GM21423 (cell line): ENCODE results near the gene ACP1.

ENCODE experiments used
- ATAC-seq: cut with Tn5 transposase; IDR thresholded peaks from one replicate; pipeline ENCODE4 v1.9.1; 2021; ENCODE audit warnings: mild to moderate bottlenecking, moderate library complexity; ENCODE audit not compliant: unreplicated experiment

ACP1 gene

DNA sequence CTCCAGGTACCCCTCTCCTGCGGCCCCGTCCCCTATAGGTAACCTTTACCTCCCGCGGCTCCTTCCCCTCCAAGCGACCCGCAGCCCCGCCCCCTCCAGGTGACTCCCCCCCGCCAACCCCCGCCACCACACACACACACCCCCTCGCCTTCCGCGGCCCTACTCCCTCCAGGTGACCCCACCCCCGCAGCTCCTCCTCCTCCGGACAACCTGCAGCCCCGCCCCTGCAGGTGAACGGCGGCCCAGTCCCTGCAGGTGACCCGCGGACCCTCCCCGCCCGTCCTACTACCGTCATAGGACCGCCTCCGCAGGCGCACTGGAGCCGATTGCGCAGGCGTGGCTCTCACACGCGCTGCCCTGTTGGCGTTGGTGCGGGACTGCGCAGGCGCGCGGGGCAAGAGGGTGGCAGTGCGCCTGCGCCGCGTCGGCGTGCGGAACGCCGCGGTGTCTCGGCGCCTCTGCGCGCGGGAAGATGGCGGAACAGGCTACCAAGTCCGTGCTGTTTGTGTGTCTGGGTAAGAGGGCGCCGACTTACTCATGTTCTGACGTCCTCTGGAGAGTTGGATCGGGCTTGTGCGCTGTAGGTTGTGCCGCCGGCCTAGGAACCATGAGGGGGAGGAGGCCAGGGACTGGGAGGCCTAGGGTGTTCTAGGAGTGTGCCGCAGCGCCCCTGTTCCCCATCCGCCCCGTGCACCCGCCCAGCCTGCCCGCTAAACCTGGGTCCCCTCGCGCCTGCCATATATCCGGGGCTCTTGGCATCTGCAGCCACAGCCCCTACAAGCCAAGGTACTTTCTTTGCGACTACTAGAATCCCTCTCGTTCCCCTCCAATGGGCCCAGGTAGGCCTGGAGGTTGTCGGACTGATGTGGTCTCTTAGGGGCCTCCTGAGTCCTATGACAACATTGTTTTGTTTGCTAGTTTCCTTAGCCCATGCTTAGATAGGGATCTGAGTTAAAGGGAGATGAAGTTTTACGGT, at the start of gene ACP1:
Gene ACP1 (plus strand): TSS at position 455 of the 976 bp plus-strand sequence. CDS start 18 bp downstream, at position 473.
- ATAC-seq: peak; percentile 90

DNA sequence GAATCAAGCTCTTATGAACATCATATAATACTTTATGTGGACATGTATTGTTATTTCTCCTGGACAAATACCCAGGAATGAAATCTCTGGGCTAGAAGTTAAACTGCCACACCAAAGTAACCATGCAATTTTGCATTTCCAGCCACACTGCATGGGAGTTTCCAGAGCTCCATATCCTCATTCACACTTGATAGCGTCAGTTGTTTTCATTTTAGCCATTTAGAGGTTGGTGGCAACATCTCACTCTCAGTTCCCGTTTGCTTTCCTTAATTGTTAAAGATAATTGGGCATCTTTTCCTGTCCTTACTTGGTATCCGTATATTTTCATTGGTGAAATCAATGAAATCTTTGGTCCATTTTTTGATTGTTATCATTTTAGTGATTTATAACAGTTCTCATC, 48.7 kb upstream of the ACP1 start:
- no peak for ATAC-seq

DNA sequence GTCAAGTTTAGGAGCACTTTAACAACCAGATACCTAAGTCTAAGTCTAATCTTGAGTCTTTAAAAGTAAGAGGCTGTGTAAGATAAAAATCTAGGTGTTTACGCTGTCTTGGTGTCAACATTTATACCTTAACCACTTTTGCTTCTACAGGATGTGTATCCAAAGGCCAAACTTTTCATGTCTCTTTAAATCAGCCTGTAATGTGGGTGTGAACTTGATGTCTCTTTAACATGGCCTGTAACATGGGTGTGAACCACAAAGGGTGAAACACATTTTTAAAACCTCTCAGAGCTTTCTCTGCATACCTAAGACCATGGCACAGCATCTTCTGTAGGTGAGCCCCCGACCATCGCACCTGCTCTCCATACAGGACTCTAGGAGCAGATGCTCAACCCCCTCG, 41.3 kb upstream of the ACP1 start:
- ATAC-seq: no peak

DNA sequence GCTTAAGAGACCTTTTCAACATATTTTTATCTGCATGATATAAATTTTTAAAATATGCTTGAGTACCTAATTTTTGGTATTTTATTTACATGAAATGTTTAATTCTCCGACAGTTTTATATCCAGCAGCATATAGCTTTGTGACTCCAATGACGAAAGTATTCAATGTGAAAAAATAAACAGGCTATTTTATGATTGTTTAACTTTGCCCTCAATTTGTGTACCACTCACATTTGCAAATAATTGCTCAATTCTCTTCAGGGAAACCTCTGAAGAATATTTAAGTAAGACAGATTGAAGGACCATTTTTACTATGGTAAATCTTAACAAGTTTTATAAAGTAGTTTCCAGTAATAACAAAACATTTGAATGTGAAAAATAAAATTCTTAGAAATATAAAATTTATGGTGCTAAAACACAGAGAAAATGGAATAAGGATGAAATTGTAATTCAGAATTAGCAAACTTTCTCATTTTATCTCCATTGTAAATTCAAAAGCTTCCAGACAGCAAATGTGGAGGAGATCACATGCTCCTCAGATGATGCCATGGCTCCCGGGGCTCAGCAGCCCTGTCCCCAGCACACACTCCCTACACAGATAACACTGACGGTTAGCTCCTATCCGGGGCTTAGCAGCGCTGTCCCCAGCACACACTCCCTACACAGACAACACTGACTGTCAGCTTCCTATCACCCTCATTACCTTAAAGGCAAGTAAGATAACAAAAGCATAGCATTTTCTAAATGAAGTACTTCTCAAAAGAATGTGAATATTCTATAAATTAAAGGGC, 40.6 kb upstream of the ACP1 start:
- ATAC-seq: no peak

DNA sequence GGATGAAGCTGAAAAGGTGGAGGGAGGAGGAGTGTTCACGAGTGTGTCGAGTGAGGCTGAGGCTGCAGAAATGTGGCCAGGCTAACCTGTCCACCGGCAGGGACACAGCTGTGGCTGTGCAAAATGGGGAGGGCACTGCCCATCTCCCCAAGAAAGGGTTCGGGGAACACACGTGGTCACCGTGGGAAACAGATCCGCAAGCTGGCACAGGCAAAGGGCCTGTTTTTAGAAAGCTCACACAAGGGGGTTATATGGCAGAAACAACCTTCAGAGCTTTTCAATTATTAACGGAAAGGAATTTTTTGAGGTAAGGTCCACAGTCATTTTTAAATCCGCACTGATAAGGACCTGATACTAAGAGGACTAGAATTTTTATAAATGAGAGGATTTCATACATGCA, 36.6 kb upstream of the ACP1 start:
- ATAC-seq: no peak

DNA sequence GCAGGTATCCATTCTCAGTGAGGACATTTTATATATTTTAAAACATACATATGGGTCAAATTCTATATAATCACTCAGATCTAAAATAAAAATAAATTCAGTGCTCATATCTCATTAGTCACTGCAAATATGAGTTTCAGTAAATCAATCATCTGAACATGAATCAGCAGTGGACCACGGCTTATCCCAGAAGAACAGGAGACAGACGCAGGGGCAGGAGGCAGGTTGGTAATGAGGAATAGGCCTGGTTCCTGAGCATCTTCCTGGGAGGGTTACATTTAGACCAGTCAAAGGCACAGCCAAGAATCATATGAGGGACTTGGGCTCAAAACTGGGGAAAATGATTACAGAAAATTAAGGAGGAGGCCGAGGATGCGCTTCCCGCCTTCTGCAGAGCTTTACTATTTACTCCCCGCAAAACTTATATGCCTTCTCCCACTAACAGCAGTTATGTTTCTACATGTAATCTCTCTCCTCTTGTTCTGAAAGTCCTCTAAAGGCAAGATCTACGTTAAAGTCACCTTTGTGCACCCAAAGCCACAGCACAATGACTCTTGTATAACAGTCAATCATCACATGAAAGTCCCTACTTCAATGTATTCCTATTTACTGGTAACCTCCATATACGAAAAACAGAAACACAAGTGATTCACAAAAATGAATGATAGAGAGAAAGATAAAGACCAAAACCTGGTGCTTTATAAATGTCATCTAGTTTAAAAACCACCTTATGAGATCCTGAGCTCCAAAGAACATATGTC, 36.0 kb upstream of the ACP1 start:
- ATAC-seq: no peak

DNA sequence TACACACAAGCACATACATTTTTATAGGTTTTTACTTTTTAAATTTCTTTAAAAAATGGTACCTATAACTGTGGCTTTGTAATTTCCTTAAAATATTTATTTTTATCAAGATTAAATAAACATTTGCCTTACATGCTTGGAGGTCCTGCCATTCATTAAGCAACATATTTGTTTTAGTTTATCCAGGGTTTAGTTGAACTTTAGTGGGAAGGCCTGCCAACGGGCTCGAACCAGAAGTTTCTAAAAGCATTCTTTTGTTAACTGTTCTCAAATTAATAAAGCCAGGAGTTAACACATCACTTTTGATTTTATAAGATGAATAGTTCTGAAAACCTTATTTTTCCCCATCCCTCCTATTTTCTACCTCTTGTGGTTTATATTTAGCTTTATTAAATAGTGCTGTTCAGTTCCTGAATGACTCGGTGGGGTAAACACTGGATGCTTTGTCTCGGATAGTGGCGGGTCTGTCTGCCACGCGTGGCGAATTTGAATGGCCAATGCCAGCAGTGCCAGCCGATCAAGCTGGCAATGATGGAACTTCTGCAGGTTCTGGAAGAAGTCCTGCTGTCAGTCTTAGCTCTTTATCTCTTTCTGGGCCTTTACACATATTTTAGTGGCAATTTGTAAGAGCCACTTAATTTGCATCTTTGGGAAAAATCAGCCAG, 33.1 kb upstream of the ACP1 start:
- no peak for ATAC-seq

DNA sequence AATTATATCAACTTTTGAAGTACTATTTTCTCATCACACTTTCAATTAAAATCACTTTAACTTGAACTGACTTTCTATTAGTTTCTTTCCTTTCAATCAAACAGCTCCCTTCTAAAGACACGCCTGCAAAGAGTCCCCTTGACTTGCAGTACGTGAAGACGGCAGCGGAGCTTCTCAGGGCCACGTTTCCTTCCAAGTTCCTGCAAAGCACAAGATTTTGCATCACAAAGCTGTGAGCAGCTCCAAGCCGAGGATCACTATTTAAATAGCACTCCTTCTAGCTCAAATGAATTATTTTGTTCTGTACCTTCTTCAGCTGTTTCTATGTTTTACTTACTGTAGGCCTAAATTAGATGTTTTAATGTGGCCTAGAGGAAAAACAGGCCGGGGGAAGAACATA, 31.7 kb upstream of the ACP1 start:
- no peak for ATAC-seq

DNA sequence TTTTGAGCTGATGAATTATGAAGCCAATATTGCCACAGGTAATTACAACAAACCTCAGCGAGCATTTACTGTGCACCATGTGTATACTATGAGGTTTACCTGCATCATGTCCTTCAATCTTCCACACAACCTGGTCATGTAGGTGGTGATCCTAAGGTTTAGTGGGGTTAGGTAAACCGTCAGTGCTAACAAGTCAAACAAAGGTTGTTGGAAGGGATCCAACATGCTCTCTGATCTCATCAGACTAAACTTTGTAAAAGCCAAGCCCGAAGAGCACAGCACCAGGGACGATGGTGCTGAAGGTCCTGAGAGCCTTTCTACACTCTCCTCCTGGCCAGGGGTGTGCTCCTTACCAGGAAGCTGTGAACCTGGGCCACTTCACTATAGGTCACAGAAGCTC, 30.3 kb upstream of the ACP1 start:
- no peak for ATAC-seq

DNA sequence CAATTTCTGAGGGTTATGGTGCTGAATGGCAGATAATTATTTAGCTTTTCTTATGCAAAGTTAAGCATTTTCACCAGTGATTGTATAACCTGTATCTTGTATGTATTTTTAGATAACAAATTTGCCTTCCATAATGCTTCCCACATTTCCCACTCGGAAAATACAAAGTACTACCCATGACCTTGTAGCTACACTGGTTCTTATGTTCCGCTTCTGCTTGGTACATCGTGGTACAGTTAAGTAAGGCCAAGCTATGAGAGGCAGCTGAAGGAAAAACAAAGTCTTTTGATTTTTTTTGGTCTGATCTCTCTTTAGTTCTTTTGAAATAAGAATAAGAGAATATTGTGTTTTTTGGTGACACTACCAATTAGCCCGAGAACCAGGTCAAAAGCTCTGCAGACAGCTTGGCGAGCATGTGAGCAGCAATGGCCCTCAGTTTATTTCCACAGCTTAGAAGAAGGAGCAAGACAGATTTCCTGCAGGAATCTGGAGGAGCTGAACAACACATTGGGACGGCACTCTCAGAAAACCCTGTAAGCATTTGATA, 27.7 kb upstream of the ACP1 start:
- no peak for ATAC-seq

DNA sequence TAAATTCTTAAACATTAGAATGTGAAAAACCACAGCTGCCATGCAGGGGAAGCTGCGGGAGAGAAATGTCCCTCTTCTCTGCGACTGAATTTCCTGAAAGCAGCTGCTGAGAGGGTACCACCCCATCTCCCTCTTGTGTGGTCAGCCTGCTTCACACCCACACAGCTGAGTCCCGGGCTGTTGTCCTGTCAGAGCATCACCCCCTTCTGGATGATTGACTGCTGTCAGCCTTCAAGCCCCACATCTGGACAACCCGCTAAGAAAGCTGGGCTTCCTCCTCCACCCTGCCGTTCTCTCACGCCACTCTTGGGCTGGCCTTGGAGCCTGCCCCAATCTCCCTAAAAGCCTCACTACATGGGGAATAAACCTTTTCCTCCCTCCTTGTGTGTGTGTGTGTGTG, 26.9 kb upstream of the ACP1 start:
- no peak for ATAC-seq

DNA sequence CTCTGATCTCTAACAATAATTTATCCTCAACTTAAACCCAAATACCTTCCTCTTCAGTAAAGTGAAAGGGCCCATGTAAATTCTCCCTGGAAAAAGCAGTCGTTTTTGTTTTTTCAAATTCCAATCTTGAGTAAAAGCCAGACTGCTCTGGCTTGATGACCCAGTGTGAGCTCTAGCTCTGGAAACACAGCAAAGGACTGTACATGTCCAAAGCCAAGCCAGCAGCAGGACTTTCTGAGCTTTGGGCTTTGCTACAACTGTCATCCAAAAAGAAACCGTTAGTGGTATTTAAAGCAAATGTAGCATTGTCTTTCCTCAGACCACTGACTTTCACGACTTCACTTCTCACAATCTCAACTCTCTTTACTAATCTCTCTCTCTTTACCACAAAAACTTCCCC, 26.3 kb upstream of the ACP1 start:
- no peak for ATAC-seq

DNA sequence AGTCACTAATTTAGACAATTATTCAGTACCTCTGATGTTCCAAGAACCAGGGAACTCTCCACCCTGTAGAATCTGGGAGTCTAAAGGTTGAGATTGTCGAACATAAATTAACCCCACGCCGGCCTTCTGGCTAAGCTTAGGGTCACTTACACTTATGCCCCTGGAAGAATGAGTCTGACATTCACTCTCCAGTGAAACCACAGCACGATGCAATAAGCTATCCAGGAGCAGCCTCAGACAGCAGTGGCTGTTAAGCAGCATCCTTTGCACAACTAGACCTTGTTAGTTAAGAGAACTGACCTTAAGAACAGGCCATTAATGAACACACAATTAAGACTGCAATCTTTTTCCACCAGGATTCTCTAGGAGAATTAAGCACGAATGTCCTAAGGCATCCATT, 25.9 kb upstream of the ACP1 start:
- no peak for ATAC-seq

DNA sequence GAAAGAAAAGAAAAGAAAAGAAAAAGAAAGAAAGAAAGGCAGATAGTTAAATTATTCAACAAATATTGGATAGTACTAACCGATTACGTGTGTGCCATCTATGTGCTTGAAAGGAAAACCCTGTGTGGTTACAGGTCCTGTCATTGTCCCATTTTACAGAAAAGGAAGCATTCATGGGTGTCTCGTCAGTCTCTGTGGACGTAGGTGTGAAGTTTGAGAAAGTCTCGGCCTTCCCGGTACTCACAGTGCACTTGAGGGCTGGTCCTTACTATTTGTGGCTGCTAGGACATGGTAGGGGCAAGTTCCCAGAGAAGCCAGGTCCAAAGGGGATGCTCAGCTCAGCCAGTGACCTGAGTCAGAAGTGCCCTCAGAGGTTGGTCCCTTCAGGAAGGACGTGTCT, 20.2 kb upstream of the ACP1 start:
- no peak for ATAC-seq

DNA sequence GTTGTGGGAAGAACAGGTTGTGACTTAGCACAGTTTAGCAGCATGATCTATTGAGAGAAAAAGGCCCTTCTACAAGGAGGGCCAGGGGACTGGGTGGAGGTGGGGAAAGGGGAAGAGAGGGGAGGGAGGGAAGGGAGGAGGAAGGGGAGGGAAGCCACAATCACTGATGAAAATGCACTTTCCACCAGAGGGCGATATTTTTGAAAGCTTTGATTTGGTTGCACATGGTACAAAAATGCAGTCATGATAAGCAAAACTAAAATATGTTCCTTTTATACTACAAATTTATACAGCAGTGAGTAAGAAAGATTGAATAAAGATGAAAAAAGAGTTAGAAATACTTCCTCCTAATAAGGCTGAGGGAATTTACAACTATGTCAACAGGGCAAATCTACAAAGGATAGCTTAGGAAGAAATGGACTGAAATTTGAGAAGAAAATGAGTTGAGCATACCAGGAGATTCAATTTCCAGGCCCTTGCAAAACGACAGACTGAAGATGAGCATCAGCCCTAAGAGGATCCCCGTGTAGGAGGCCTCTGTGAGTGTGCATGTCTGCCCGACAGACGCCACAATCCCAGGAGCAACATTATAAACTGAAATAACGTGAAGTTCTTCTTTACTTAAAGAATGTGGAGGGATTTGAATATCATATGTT, 18.1 kb upstream of the ACP1 start:
- no peak for ATAC-seq

DNA sequence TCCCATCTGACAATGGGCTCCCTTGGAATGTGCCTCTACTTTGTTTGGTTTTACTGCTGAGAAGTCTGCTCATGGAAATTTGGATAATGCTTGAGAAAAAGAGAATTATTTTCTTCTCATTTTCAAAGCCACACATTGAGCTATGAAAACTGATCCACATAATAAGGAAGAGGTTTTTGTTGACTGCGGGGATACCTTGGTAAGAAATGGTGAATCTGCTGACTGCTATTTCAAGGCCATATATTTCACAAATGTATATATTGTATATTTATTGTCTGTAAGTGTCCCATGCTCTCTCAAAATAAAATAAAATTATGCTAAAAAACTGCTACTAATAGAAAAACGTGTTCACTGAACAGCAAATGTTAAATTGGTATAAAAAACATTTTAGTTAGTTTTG, 16.0 kb upstream of the ACP1 start:
- no peak for ATAC-seq

DNA sequence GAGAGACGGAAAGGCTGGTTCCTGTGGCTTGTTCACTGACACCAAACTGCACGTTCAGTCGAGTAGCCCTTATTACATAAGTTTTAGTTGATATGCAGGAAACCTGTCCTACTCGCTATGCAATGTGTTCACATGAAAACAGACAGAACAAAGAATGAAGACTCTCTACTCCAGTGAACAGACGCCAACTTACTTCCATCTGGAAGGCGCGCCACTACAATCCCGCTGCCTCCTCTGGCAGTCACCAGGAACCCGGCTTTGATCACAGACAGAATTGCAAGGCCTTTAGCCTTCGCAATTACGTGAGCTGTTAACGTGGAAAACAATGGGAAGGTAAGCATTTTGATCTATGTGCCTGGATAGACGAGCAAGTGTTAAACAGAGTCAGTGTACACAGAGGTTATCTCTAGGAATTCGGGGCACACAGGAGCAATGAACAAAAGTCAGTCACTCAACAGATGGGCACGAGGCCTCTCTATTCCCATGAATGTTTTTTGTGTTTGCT, 15.2 kb upstream of the ACP1 start:
- no peak for ATAC-seq

DNA sequence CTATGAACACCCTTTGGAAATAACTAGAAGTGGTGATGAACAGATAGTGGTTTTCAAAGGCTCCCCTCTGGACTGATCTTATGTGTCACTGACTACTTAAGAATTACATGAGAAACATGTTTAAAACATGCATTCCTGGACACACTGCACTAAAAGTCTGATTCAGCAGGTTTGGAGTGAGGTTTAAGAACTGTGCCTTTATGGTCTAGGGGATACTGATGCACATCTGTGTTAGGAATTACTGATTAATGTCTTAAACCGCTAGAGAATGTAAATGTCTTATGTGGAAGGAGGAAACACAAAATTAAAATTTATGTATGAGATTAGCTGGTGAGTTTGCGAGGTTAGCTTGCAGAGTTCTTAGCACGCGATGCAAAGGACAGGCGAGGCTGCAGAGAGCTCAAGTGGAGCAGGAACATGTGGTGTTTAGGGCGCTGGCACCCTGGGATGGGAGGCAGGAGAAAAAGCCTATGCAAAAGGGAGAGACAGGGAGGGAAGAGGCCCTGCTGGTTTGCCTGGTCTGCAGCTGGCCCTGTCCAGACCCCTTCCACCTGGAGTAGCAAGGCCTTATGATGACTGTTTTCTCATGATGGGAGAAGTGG, 12.6 kb upstream of the ACP1 start:
- no peak for ATAC-seq

DNA sequence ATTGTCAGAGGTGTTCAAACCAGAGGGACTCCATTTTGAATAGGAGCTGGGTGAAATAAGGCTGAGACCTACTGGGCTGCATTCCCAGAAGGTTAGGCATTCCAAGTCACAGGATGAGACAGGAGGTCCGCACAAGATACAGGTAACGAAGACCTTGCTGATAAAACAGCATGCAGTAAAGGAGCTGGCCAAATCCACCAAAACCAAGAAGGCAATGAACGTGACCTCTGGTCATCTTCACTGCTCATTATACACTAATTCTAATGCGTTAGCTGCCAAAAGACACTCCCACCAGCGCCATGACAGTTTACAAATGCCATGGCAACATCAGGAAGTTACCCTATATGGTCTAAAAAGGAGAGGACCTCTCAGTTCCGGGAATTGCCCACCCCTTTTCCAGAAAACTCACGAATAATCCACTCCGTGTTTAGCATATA, 11.5 kb upstream of the ACP1 start:
- no peak for ATAC-seq
